Brain microvascular endothelial cell (primary cell): ENCODE results near the gene CATSPERE.

Experiments
- DNase-seq: peaks from one replicate; pipeline ENCODE4 v3.0.0-alpha.2; 2020
- H3K27ac ChIP-seq: fragments of 250-450 bp; sonication (Bioruptor Pico); 2 replicates; pipeline ENCODE4 v1.5.1; 2020; ENCODE audit warnings: mild to moderate bottlenecking, moderate library complexity
- H3K27me3 ChIP-seq: fragments of 250-450 bp; sonication (Bioruptor Pico); replicated peaks from 2 replicates; pipeline ENCODE4 v1.5.1; 2020; ENCODE audit warnings: mild to moderate bottlenecking
- H3K36me3 ChIP-seq: fragments of 250-450 bp; sonication (Bioruptor Pico); replicated peaks from 2 replicates; pipeline ENCODE4 v1.5.1; 2020; ENCODE audit warnings: mild to moderate bottlenecking
- H3K4me3 ChIP-seq: 2 replicates; pipeline ENCODE4 v1.5.1; 2011; ENCODE audit warnings: low read depth, mild to moderate bottlenecking, control low read depth, low read length, moderate library complexity
- CTCF ChIP-seq: IDR thresholded peaks from 2 replicates; pipeline ENCODE4 v1.5.1; 2011; ENCODE audit warnings: low read depth, mild to moderate bottlenecking, moderate library complexity, low read length, control low read depth, inconsistent platforms; ENCODE audit errors: missing control alignments
- in situ Hi-C: cut with HindIII; loops from 2 replicates; pipeline ENCODE4 v1.10.0; 2017; ENCODE audit warnings: low sequenced_read_pairs, low pct_ligation_motif_present

Gene CATSPERE

GRCh38 chr1:244642988-244643387 is 181.9 kb downstream of the CATSPERE start:
- no peak for DNase-seq
- Histone ChIP-seq H3K4me3 (no peak overlapping the region), H3K27ac (no peak overlapping the region), H3K36me3 (no peaks in the 10 kb centered on the region), H3K27me3 (no peaks in the 10 kb centered on the region)
- in situ Hi-C loops = no loop called here
- no peak for TF ChIP-seq CTCF

GRCh38 chr1:244645414-244645813 is 184.3 kb downstream of the CATSPERE start:
- DNase-seq = no peak
- H3K27me3 ChIP-seq = no peaks in the 10 kb centered on the region
- no peaks in the 10 kb centered on the region for H3K36me3 ChIP-seq
- in situ Hi-C loops = no loop called here
- no peak overlapping the region for H3K4me3 ChIP-seq
- H3K27ac ChIP-seq = no peak overlapping the region
- no peak for TF ChIP-seq CTCF

- H3K36me3 ChIP-seq = no peaks in the 10 kb centered on the region
- H3K27ac ChIP-seq = no peak overlapping the region
- H3K4me3 ChIP-seq = no peak overlapping the region
- TF ChIP-seq CTCF = no peak
- DNase-seq = no peak
- in situ Hi-C loops = no loop called here
- H3K27me3 ChIP-seq = no peaks in the 10 kb centered on the region
Measured at GRCh38 chr1:244645890-244646289, 184.8 kb downstream of the CATSPERE start.

- Histone ChIP-seq H3K27ac (no peak overlapping the region), H3K27me3 (no peaks in the 10 kb centered on the region), H3K4me3 (no peak overlapping the region), H3K36me3 (no peaks in the 10 kb centered on the region)
- in situ Hi-C loops = no loop called here
- TF ChIP-seq CTCF = no peak
- no peak for DNase-seq
Measured at GRCh38 chr1:244647819-244648218, 186.7 kb downstream of the CATSPERE start.

GRCh38 chr1:244651956-244652622 is 191.0 kb downstream of the CATSPERE start:
- in situ Hi-C loops = no loop called here
- Histone ChIP-seq H3K36me3 (peaks cover 1% of the 10 kb centered on the region), H3K4me3 (peak overlapping the region; percentile 64), H3K27me3 (no peaks in the 10 kb centered on the region), H3K27ac (no peak overlapping the region)
- TF ChIP-seq CTCF = no peak
- DNase-seq = peak; percentile 11
